Measurements from ENCODE around the gene VPS33B.

GRCh38 chr15:91050128-91050455 is 27.7 kb upstream of the VPS33B start:
- TF ChIP-seq, protein P1, sequence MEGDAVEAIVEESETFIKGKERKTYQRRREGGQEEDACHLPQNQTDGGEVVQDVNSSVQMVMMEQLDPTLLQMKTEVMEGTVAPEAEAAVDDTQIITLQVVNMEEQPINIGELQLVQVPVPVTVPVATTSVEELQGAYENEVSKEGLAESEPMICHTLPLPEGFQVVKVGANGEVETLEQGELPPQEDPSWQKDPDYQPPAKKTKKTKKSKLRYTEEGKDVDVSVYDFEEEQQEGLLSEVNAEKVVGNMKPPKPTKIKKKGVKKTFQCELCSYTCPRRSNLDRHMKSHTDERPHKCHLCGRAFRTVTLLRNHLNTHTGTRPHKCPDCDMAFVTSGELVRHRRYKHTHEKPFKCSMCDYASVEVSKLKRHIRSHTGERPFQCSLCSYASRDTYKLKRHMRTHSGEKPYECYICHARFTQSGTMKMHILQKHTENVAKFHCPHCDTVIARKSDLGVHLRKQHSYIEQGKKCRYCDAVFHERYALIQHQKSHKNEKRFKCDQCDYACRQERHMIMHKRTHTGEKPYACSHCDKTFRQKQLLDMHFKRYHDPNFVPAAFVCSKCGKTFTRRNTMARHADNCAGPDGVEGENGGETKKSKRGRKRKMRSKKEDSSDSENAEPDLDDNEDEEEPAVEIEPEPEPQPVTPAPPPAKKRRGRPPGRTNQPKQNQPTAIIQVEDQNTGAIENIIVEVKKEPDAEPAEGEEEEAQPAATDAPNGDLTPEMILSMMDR (IDR thresholded peaks at IDR 0.05; ENCODE audit: insufficient read depth, low read length, poor library complexity, severe bottlenecking): no peak
- TF ChIP-seq EZH2phosphoT487 (conservative IDR thresholded peaks at IDR 0.05; ENCODE audit: low read length): no peak

All from SU-DHL-6 (cell line).